NCI-H2107 treated with DMSO at 0.1 percent for 48 hours (cell line): ENCODE data around the gene ATP5PD.
"Not testable (repeated sequence)": the region's sequence is repeated elsewhere in the genome, so short reads cannot be mapped to it uniquely, and the experiment has no call there.

Source experiments
- DNase-seq: peaks from one replicate; lab custom pipeline; 2025; ENCODE audit not compliant: unreplicated experiment; lab: John Stamatoyannopoulos, UW

Gene ATP5PD

GRCh38 chr17:75059369-75060345, 12.9 kb upstream of the ATP5PD start:
- no peak for DNase-seq

GRCh38 chr17:75051941-75052340, 5.2 kb upstream of the ATP5PD start:
- no peak for DNase-seq

GRCh38 chr17:75049706-75050105, 2.9 kb upstream of the ATP5PD start:
- no peak for DNase-seq

GRCh38 chr17:75049057-75049456, 2.3 kb upstream of the ATP5PD start:
- no peak for DNase-seq

- DNase-seq: no peak
Measured at GRCh38 chr17:75048249-75048878, 1.6 kb upstream of the ATP5PD start.

- no peak for DNase-seq
Measured at GRCh38 chr17:75047398-75048098, 779 bp upstream of the ATP5PD start.

GRCh38 chr17:75045946-75046406, 793 bp downstream of the ATP5PD start:
- not testable (repeated sequence) for DNase-seq

GRCh38 chr17:75044716-75045115, 2.1 kb downstream of the ATP5PD start:
- DNase-seq: no peak

GRCh38 chr17:75043789-75044188, 3.0 kb downstream of the ATP5PD start:
- DNase-seq: not testable (repeated sequence)

- DNase-seq: no peak
Measured at GRCh38 chr17:75041656-75042280, 5.0 kb downstream of the ATP5PD start.

- DNase-seq: no peak
Measured at GRCh38 chr17:75039238-75039637, 7.5 kb downstream of the ATP5PD start.

GRCh38 chr17:75036643-75037268, 10.0 kb downstream of the ATP5PD start:
- peak; percentile 5 for DNase-seq

- DNase-seq: peak; percentile 72
Measured at GRCh38 chr17:75034236-75034908, 12.4 kb downstream of the ATP5PD start.

- peak; percentile 62 for DNase-seq
Measured at GRCh38 chr17:75033346-75034235, 13.2 kb downstream of the ATP5PD start.

GRCh38 chr17:75032720-75033280, 14.0 kb downstream of the ATP5PD start:
- no peak for DNase-seq

GRCh38 chr17:75031972-75032719, 14.6 kb downstream of the ATP5PD start:
- DNase-seq: peak; percentile 82

- no peak for DNase-seq
Measured at GRCh38 chr17:75030161-75030560, 16.6 kb downstream of the ATP5PD start.

- not testable (repeated sequence) for DNase-seq
Measured at GRCh38 chr17:75026650-75027049, 20.1 kb downstream of the ATP5PD start.
